Ishikawa (cell line): Measurements from ENCODE around the gene BSG.

Experiments used
- CEBPB ChIP-seq: IDR thresholded peaks from 2 replicates; pipeline ENCODE4 v1.6.1; 2012
- CREB1 ChIP-seq: IDR thresholded peaks from 2 replicates; pipeline ENCODE4 v1.6.1; 2012; ENCODE audit warnings: low read depth
- EGR1 ChIP-seq: IDR thresholded peaks from 2 replicates; pipeline ENCODE4 v1.6.1; 2012
- EP300 ChIP-seq: IDR thresholded peaks from 2 replicates; pipeline ENCODE4 v1.6.1; 2012; ENCODE audit warnings: borderline replicate concordance
- FOXM1 ChIP-seq: IDR thresholded peaks from 2 replicates; pipeline ENCODE4 v1.6.1; 2012; ENCODE audit warnings: low read depth, borderline replicate concordance
- NFIC ChIP-seq: IDR thresholded peaks from 2 replicates; pipeline ENCODE4 v1.6.1; 2012
- RAD21 ChIP-seq: IDR thresholded peaks from 2 replicates; pipeline ENCODE4 v1.6.1; 2012; ENCODE audit warnings: low read depth
- TAF1 ChIP-seq: IDR thresholded peaks from 2 replicates; pipeline ENCODE4 v1.6.1; 2012; ENCODE audit warnings: low read depth, mild to moderate bottlenecking
- TCF12 ChIP-seq: IDR thresholded peaks from 2 replicates; pipeline ENCODE4 v1.6.1; 2012; ENCODE audit warnings: low read depth
- TEAD4 ChIP-seq: IDR thresholded peaks from 2 replicates; pipeline ENCODE4 v1.6.1; 2012
- YY1 ChIP-seq: IDR thresholded peaks from 2 replicates; pipeline ENCODE4 v1.6.1; 2012; ENCODE audit warnings: low read depth
- ZBTB7A ChIP-seq: IDR thresholded peaks from 2 replicates; pipeline ENCODE4 v1.6.1; 2012; ENCODE audit warnings: low read depth
- TF ChIP-seq, protein P1 (sequence below): IDR thresholded peaks from 2 replicates; pipeline ENCODE4 v1.6.1; 2012
- TF ChIP-seq, protein P2 (sequence below): IDR thresholded peaks from 2 replicates; pipeline ENCODE4 v1.6.1; 2012
- TF ChIP-seq, protein P3 (sequence below): IDR thresholded peaks from 2 replicates; pipeline ENCODE4 v1.6.1; 2012; ENCODE audit warnings: low read depth, mild to moderate bottlenecking

The BSG gene

DNA sequence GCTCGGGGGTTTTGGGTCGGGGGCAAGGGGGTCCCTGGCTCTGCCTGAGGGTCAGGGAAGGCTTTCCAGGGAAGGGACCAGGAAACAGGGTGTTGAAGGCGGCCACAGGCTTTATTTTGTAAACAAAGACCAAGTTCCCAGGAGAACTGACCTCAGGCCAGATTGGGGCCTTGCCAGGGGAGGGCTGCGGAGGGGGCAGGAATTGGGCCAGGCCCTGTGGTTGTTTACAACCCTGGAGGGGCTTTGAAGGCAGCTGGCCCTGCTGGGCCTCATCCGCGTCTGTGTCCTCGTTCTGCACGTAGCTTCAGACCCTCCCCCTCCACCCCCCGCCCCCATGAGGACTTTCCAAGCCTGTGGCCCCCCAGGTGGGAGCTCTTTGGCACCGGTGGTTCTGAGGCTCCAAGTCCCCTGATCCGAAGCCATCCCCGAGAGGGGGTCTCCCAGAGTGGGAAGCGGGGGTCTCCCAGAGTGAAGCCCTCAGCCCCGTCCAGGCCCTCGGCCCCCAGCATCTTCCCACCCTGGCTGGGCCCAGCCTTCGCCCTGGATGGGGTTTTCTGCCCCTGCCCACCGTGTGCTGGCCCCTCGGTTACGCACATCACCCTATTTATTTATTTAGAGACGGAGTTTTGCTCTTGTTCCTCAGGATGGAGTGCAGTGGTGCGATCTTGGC, 13.5 kb upstream of the BSG start:
- TF ChIP-seq CEBPB: no peak

DNA sequence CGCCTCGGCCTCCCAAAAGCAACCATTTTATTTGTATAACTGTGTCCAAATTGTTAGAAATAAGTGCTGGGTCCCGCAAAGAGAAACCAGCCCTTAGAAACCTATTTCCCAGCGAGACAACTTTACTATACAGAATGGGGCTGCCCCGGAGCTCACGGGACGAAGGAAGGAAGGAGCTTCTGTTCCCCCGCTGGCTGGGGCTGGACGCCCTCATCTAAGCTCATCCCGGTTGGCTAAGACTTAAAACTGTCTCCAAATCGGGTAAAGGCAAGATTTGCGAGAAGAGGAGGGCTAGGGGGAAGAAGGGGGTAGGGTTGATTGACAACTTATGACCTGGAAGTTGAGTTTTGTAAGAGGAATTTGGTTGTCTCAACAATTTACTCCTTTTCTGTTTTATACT, 12.3 kb upstream of the BSG start:
- TF ChIP-seq, protein P1, sequence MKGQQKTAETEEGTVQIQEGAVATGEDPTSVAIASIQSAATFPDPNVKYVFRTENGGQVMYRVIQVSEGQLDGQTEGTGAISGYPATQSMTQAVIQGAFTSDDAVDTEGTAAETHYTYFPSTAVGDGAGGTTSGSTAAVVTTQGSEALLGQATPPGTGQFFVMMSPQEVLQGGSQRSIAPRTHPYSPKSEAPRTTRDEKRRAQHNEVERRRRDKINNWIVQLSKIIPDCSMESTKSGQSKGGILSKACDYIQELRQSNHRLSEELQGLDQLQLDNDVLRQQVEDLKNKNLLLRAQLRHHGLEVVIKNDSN: no peak
- TF ChIP-seq TAF1 (no peak), EP300 (no peak), CREB1 (no peak), YY1 (no peak), RAD21 (no peak)

DNA sequence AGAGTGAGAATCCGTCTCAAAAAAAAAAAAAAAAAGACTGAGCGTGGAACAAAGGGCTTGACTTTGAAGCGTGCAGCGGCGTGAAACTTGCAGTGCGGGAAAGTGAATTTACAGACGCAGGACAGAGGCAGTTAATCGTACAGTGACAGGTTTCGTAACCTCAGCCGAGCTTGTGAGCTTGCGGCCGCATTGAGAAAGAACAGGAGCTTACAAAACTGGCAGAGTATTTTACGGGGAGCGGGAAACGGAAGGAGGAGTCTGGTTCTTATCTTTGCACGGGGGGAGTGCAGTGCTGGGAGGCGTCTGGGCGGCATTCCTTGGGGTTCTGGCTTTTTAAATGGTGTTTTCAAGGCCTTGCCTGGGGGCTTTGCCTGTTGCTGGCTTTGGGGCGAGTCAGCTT, 6.0 kb upstream of the BSG start:
- TF ChIP-seq, protein P2, sequence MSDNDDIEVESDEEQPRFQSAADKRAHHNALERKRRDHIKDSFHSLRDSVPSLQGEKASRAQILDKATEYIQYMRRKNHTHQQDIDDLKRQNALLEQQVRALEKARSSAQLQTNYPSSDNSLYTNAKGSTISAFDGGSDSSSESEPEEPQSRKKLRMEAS: no peak
- TF ChIP-seq CEBPB (no peak), TAF1 (no peak), RAD21 (no peak), NFIC (no peak), EGR1 (no peak), FOXM1 (no peak), TEAD4 (no peak)
- TF ChIP-seq, protein P3, sequence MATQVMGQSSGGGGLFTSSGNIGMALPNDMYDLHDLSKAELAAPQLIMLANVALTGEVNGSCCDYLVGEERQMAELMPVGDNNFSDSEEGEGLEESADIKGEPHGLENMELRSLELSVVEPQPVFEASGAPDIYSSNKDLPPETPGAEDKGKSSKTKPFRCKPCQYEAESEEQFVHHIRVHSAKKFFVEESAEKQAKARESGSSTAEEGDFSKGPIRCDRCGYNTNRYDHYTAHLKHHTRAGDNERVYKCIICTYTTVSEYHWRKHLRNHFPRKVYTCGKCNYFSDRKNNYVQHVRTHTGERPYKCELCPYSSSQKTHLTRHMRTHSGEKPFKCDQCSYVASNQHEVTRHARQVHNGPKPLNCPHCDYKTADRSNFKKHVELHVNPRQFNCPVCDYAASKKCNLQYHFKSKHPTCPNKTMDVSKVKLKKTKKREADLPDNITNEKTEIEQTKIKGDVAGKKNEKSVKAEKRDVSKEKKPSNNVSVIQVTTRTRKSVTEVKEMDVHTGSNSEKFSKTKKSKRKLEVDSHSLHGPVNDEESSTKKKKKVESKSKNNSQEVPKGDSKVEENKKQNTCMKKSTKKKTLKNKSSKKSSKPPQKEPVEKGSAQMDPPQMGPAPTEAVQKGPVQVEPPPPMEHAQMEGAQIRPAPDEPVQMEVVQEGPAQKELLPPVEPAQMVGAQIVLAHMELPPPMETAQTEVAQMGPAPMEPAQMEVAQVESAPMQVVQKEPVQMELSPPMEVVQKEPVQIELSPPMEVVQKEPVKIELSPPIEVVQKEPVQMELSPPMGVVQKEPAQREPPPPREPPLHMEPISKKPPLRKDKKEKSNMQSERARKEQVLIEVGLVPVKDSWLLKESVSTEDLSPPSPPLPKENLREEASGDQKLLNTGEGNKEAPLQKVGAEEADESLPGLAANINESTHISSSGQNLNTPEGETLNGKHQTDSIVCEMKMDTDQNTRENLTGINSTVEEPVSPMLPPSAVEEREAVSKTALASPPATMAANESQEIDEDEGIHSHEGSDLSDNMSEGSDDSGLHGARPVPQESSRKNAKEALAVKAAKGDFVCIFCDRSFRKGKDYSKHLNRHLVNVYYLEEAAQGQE: no peak
- TF ChIP-seq, protein P1: no peak

DNA sequence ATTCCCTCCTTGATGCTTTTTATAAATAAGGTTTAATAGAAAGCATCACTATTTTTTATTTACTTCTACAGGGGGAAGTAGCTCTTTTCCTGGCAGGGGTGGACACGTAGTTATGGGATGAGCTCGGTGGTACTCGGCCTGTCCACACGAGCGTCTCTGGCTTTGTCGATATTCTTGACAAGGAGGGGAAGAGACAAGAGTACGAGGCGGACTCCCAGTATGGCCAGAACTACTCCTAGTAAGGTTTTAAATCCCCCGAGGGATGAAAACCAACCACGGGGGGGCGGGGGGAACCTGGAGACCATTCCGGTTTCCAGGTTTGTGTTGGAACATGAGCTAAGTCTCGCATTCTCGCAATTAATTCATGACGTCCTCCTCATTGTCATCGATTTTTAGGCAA, 5.6 kb upstream of the BSG start:
- TF ChIP-seq ZBTB7A (no peak), CEBPB (no peak), FOXM1 (no peak), EGR1 (no peak), YY1 (no peak), RAD21 (no peak), NFIC (no peak), TCF12 (no peak), CREB1 (no peak), TEAD4 (no peak), TAF1 (no peak), EP300 (no peak)
- TF ChIP-seq, protein P3: no peak
- TF ChIP-seq, protein P2: no peak
- TF ChIP-seq, protein P1: no peak

DNA sequence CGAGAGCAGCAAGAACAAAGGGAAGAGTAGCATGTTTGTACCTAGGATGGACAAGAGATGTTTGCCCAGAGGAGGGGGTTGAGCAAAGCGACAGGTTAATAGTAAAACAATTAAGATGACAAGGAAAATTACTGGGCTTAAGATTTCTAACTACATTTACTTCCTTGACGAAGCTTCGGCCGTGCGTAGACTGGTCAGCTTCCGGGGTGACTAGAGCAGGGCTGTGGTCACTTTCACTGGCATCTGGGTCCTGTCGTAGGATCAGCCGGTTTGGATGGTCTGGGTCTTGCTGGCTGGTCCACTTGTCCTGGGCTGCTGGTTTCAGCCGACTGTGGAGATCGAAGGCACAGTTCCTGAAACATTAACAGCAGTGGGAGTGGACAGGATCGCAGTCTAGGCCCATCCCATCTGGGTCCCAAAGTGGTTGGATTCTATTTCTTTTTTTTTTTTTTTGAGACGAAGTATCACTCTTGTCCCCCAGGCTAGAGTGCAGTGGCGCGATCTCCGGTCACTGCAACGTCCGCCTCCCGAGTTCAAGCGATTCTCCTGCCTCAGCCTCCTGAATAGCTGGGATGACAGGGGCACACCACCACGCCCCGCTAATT, 5.0 kb upstream of the BSG start:
- TF ChIP-seq TCF12 (no peak), TAF1 (no peak), CEBPB (no peak), RAD21 (no peak), YY1 (no peak), ZBTB7A (no peak), CREB1 (no peak), FOXM1 (no peak), EP300 (no peak), TEAD4 (no peak), EGR1 (no peak), NFIC (no peak)
- TF ChIP-seq, protein P1: no peak
- TF ChIP-seq, protein P2: no peak
- TF ChIP-seq, protein P3: no peak
